GM19455 (cell line): ENCODE measurements around the gene SAMD4B.
"Not testable (repeated sequence)": the region's sequence is repeated elsewhere in the genome, so short reads cannot be mapped to it uniquely, and the experiment has no call there.

Source experiments
- ATAC-seq: cut with Tn5 transposase; IDR thresholded peaks from one replicate; pipeline ENCODE4 v1.9.1; 2021; ENCODE audit not compliant: unreplicated experiment

Gene SAMD4B

GRCh38 chr19:39310558-39311311, 31.5 kb upstream of the SAMD4B start:
- ATAC-seq = no peak

- ATAC-seq = no peak
Measured at GRCh38 chr19:39314016-39314728, 28.0 kb upstream of the SAMD4B start.

GRCh38 chr19:39315933-39316332, 26.3 kb upstream of the SAMD4B start:
- no peak for ATAC-seq

GRCh38 chr19:39316627-39317321, 25.4 kb upstream of the SAMD4B start:
- ATAC-seq = no peak

- no peak for ATAC-seq
Measured at GRCh38 chr19:39317476-39317875, 24.7 kb upstream of the SAMD4B start.

GRCh38 chr19:39318071-39318470, 24.1 kb upstream of the SAMD4B start:
- ATAC-seq = no peak

- no peak for ATAC-seq
Measured at GRCh38 chr19:39318690-39319089, 23.5 kb upstream of the SAMD4B start.

- ATAC-seq = no peak
Measured at GRCh38 chr19:39319098-39319891, 22.9 kb upstream of the SAMD4B start.

GRCh38 chr19:39319892-39320248, 22.4 kb upstream of the SAMD4B start:
- no peak for ATAC-seq

- no peak for ATAC-seq
Measured at GRCh38 chr19:39321117-39321831, 20.9 kb upstream of the SAMD4B start.

- no peak for ATAC-seq
Measured at GRCh38 chr19:39321832-39322176, 20.4 kb upstream of the SAMD4B start.

- ATAC-seq = no peak
Measured at GRCh38 chr19:39324242-39324842, 17.9 kb upstream of the SAMD4B start.

GRCh38 chr19:39325778-39326665, 16.2 kb upstream of the SAMD4B start:
- no peak for ATAC-seq

GRCh38 chr19:39327363-39328045, 14.7 kb upstream of the SAMD4B start:
- no peak for ATAC-seq

- no peak for ATAC-seq
Measured at GRCh38 chr19:39328046-39328705, 14.0 kb upstream of the SAMD4B start.

GRCh38 chr19:39329948-39330347, 12.3 kb upstream of the SAMD4B start:
- ATAC-seq = no peak

- no peak for ATAC-seq
Measured at GRCh38 chr19:39332293-39332692, 9.9 kb upstream of the SAMD4B start.

GRCh38 chr19:39332738-39333137, 9.5 kb upstream of the SAMD4B start:
- ATAC-seq = not testable (repeated sequence)
